ENCODE measurements around the gene FBXL20. TPM values are rescaled to one million over a fixed set of nuclear protein-coding genes. Genes with fewer than 3 reads are reported as not detected.
"Not testable (repeated sequence)": the region's sequence is repeated elsewhere in the genome, so short reads cannot be mapped to it uniquely, and the experiment has no call there.

Gene FBXL20
- polyA plus RNA-seq, 5 donors: 9.3 to 19.0 (median 15.6) TPM

DNA sequence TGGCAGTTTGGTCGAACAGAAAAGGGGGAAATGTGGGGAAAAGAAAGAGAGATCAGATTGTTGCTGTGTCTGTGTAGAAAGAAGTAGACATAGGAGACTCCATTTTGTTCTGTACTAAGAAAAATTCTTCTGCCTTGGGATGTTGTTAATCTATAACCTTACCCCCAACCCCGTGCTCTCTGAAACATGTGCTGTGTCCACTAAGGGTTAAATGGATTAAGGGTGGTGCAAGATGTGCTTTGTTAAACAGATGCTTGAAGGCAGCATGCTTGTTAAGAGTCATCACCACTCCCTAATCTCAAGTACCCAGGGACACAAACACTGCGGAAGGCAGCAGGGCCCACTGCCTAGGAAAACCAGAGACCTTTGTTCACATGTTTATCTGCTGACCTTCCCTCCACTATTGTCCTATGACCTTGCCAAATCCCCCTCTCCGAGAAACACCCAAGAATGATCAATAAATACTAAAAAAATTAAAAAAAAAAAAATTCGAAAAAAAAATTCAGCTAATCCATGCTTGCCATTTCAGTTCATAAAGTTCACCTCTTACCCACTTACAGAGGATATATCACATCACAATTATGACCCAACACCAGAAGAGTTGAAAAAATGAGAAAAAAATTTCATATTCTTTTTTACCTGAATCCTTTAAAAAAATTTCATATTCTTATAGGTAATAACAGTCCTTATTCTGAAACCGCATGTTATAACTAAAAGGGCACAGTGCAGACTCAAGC, 67.2 kb downstream of the FBXL20 start:
- DNase-seq: not testable (repeated sequence)

DNA sequence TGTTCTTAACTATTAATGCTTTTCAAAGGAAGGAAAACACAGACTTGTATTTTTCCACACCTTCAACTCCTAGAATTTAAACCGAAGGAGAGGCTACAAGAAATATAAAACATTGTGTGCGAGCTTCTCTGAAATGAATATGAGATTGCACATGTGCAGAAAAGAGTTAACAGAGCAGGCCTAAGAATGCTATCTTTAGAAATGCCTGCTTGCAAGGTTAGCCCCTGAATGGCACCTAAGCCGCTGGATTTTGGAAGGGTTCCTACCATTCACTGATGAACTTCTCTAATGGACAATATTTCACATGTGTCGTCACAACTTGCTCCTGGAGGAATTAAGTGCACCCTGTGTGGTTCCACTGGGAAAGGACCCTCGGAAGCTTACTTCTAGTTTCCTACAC, 69.3 kb downstream of the FBXL20 start:
- no peak for DNase-seq

DNA sequence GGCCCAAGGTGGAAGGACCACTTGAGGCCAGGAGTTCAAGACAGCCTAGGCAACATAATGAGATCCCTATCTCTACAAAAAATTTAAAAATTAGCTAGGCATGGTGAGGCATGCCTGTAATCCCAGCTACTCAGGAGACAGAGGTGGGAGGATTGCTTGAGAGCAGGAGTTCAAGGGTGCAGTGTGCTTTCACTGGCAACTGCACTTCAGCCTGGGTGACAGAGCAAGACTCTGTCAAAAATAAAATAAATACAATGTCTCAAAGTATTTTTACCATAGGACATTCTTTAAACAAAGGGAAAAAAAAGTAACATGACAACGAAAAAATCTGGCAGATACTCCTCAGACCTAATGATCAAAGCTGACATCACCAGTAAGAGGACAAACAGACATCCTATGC, 72.6 kb downstream of the FBXL20 start:
- DNase-seq: no peak

DNA sequence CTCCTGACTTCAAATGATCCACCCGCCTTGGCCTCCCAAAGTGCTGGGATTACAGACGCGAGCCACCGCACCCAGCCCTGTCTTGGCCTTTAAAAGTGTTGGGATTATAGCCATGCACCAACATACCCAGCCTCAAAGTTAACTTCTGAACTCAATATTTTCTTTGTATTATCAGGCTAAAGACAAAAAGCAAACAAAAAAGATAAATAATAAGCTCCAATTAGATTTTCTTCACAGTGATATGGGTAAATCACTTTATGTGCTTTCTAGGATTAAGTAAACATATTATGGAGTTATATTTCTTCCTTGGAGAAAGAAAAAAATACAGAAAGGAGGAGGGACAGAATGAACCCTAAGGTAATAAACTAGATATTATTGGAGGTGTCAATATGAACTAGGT, 74.3 kb downstream of the FBXL20 start:
- no peak for DNase-seq

DNA sequence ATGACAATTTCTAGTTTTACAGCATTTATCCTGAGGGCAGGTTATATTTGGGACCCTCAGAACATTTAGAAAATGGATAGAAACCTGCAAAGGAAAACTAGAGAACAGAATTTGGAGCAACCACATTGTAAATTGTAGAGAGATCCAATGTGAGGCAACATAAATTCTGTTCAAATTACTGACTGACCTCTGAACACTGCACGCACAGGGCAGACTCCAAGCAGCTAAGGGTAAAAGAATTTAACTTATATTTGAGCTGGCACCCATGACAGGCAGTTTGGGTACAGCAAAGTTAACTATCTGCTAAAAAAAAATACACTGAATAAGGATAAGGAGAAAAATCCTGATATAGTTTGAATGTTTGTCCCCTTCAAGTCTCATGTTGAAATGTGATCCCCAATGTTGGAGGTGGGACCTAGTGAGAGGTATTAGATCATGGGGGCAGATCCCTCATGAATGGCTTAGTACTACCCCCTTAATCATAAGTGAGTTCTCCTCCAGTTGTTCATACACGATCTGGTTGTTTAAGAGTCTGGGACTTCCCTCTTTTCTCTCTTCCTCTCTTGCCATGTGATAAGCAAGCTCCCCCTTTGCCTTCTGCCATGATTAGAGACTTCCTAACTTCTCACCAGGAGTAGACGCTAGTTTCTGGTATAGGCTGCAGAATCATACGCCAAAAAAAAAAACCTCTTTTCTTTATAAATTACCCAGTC, 75.7 kb downstream of the FBXL20 start:
- no peak for DNase-seq

DNA sequence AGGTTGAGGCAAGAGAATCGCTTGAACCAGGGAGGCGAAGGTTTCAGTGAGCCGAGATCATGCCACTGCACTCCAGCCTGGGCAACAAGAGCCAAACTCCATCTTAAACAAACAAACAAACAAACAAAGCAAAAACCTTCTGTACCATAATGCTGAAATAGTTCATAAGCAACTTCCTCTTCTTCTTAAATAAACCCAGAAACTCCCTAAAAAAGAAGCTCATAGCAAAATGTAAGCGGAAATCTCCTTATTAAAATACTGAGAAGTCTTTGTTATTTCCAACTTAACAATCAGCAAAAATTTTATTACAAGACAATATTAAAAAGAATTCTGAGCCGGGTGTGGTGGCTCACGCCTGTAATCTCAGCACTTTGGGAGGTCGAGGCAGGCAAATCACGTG, 82.8 kb downstream of the FBXL20 start:
- no peak for DNase-seq

DNA sequence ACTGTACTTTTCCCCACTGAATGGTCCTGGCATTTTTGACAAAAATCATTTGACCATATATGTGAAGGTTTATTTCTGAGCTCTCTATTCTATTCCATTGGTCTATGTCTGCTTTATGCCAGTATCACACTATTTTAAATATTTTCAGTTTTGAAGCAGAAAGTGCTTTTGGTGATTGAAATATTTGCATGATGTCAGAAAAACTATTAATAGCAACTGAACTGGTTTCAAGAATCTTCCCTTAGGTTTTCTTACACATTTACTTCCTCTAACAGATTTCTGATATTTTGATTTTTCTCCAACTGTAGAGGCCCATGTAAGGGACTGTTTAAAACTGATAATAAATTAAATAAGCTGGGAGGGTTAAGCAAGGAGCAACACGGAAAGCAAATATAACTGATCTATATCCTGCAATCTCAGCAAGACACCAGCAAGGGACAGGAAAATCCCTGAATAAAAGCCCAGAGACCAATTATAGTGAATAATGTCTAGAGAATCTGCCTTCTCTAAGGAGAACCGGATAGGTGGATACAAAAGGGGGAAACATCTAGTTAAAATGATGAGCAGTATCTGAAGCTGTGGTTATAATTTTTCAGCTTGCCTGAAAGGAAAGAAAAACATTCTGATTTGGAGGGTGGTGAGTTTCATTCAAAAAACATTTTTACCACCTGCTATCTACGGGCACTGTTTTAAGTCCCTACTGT, 94.8 kb downstream of the FBXL20 start:
- peak in 1 of 2 donors; percentile 8 for DNase-seq

DNA sequence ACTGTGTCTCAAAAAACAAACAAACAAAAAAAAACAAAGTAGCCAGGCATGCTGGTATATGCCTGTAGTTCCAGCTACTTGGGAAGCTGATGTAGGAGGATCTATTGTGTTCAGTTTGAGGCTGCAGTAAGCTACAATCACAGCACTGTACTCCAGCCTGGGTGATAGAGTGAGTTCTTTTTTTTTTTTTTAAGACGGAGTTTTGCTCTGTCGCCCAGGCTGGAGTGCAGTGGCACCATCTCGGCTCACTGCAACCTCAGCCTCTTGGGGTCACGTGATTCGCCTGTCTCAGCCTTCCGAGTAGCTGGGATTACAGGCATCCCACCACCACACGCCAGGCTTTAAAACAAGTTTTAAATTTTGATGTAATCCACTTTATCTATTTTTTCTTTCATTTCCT, 95.4 kb downstream of the FBXL20 start:
- no peak for DNase-seq

DNA sequence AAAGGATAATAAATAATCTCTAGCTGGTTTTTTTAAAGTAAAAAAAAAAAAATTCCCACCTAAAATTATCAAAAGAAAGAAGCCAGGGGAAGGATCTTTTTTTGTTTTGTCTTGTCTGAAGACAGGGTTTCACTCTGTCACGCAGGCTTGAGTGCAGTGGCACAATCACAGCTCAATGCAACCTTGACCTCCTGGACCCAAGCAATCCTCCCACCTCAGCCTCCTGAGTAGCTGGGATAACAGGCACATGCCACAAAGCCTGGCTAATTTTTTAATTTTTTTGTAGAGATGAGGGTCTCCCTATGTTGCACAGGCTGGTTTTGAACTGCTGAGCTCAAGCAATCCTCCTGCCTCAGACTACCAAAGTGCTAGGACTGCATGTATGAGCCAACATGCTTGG, 97.2 kb downstream of the FBXL20 start:
- no peak for DNase-seq

DNA sequence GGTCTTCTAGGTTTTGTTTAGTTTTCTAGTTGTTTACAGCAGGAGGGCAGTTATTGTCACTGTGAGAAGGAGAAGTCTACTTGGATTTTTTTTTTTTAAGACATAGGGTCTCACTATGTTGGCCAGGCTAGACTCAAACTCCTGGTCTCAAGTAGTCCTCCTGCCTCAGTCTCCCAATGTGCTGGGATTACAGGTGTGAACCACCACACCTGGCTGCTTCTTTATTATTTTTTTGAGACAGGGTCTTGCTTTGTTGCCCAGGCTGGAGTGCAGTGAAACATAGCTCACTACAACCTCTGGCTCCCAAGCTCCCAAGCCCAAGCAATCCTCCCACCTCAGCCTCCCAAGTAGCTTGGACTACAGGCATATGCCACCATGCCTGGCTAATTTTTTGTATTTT, 107.4 kb downstream of the FBXL20 start:
- DNase-seq: no peak

DNA sequence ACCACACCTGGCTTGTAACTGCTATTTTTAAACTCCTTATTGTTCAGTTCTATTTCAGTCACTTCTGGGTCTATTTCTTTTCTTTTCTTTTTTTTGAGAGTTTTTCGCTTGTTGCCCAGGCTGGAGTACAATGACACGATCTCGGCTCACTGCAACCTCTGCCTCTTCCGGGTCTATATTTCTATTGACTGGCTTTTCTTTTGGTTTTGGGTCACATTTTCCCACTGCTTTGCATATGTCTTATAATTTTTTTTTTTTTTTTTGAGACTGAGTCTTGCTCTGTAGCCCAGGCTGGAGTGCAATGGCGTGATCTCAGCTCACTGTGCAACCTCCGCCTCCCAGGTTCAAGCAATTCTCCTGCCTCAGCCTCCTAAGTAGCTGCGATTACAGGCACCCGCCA, 108.9 kb downstream of the FBXL20 start:
- not testable (repeated sequence) for DNase-seq

DNA sequence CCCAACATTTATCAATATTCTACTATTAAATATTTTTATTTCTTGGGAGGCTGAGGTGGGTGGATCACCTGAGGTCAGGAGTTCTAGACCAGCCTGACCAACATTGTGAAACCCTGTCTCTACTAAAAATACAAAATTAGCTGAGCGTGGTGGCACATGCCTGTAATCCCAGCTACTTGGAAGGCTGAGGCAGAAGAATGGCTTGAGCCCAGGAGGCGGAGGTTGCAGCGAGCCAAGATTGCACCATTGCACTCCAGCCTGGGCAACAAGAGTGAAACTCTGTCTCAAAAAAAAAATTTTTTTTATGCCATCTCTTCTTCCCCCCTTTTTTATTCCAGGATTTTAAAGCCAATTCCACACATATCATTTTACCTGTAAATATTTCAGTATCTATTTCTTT, 114.9 kb downstream of the FBXL20 start:
- not testable (repeated sequence) for DNase-seq

DNA sequence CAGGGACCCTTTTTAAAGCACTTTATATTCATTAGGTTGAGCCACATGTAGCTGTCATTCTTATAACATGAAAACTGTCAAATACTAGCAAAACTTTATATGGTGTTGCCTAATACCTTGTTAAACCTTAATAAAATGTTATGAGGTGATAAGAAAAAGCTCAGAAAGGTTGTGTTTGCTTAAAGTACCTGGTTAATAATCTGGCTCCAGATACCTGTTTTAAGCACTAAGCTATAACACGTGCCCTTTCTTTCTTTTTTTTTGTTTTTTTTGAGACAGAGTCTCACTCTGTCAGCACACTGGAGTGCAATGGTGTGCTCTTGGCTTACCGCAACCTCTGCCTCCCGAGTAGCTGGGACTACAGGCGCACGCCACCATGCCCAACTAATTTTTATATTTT, 116.7 kb downstream of the FBXL20 start:
- no peak for DNase-seq

DNA sequence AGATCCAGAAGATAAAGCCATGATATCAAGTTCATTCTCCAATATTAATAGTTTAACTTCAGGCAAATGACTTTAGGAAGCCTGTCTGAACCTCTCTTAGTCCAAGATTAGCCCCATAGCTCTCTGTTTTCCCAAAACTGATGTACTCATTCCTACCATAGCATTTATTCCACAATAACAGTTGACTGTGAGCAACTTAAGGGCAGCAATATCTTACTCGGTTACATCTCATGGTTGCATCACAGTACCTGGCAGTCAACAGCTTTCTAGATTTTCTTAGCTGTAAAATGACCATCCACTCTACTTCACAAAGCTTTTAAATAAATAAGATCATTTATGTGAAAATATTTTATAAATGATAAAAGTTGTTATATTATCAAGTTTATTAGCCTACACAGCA, 117.5 kb downstream of the FBXL20 start:
- no peak for DNase-seq

DNA sequence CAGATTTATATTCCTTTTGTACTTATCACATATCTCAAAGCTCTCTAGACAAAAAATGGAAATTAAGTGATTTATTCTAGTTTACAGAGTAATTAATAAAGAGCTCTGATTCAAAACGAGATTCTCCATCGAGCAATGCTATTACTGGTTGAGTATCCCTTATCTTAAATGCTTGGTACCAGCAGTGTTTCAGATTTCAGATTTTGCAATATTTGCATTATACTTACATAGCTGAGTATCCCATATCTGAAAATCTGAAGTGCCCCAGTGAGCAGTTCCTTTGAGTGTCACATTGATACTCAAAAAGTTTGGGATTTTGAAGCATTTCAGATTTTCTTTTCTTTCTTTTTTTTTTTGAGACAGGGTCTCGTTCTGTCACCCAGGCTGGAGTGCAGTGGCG, 118.3 kb downstream of the FBXL20 start:
- DNase-seq: no peak

DNA sequence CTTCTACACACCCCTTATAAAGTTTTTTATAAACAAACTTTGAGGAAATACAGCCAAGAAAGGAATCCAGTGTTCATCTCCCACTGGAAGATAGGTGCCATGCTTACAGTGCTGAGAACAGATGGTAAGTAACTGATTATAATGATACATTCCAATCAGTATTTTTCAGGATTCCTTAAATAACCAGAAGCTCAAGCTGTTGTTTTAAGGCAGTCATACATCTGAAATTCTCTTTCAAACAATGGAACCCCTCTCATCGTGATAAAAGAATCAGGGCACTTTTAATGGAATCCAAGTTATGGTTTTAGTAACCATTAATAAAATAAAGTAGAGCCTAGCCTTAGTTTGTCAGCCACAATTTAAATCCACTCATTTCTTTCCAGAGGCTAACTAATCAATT, 119.6 kb downstream of the FBXL20 start:
- DNase-seq: no peak

DNA sequence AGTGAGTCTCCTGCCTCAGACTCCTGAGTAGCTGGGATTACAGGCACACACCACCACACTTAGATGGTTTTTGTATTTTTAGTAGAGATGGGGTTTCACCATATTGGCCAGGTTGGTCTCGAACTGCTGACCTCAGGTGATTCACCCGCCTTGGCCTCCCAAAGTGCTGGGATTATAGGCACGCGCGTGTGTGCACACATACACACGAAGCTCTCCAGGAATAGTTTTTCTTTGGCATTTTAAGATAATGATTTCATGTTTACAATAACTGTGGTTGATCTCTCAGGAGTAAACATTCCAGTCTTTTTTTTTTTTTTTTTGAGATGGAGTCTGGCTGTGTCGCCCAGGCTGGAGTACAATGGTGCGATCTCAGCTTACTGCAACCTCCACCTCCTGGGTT, 123.2 kb downstream of the FBXL20 start:
- not testable (repeated sequence) for DNase-seq

DNA sequence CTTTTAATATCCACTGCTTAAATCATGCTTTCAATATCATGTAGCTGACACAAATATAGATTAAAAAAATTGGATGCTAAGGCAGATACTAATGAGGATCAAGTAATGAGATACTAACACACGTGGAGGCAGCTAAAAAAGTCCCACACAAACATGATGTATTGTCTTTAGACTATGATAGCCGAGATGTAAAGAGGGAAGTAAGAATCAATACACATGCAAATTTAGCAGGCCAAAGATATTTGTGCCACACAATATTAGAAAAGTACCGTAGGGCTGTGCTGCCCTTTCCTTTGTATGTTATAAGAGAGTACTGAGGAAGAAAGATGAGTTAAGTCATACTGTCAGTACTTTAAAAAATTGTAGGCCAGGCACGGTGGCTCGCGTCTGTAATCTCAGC, 124.3 kb downstream of the FBXL20 start:
- DNase-seq: no peak

DNA sequence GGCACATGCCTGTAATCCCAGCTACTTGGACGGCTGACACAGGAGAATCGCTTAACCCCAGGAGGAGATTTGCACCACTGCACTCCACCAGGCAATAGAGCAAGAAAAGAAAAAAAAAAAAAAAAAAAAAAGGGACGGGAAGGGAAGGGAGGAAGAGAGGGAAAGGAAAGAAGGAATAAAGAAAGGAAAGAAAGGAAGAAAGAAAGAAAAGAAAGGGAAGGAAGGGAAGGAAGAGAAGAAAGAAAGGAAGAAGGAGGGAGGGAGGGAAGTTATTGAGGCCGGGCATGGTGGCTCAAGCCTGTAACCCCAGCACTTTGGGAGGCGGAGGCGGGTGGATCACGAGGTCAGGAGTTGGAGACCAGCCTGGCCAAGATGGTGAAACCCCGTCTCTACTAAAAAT, 125.3 kb downstream of the FBXL20 start:
- DNase-seq: no peak

DNA sequence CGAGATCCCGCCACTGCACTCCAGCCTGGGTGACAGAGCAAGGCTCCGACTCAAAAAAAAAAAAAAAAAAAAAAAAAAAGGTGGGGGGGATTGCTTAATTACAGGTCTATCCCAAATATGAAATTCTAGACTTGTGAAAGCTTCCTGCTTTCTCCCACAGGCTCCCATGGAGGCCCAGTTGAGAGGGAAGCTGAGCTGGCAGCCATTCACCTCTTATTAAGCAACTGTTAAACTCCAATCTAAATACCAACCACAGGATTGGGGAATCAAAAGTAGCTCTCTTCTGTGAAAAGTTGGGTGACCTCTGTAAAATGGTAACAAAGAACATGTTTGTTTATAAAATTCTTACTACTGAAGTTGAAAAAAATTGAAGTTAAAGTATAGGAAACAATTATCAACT, 129.9 kb downstream of the FBXL20 start:
- DNase-seq: no peak

DNA sequence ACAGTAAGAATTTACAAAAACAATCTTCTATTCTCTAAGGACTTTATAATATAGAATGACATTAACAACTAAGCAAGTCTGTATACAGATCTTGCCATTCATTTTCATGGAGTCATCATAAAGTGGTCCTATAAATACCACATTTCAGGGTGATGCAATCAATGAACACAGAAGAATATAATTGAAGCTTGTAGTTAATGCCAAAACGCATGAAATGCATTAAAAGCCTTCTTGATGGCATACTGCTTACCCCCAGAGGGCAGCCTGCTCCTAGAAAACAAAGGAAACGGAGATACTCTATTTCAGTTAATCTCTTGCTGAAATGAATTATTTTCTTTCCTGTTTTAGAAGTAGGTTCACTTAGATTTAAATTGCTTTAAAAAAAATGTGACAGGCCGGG, 130.5 kb downstream of the FBXL20 start:
- peak; percentile 32 to 41 for DNase-seq

DNA sequence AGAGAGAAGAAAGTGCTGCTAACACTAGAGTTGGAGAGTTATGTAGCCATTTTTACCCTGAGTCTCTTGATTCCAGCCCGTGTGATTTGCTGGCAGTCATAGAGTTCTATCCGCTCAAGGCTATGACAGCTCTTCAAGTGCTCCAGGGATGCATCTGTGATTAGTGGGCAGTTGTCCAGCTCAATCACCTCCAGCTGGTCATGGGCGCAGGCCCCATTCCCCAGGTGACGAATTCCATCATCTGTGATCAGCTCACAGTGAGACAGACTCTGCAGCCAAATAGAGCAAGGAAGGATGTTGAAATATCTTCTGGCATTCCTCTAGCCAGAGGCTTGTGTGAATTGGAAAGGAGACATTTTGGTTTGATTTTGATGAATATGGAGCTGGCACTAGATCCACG, 137.3 kb downstream of the FBXL20 start:
- DNase-seq: no peak

DNA sequence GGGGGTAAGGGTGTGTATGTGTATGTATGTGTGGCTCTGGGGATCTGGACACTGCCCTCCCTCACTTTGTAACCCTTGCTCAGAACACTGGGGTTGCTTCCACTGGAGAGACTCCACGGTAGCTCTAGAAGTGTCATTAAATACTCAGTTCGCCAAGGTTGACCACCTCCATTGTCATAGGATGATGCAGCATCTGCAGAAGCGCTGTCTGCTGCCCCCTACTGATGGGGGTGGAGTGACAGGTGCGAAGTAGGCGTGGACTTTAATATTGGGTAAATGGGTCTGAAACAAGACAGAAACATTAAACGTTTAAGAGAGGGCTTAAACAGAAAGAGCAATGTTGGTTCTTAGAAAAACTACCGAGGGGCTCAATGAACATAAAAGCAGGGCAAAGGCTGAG, 140.1 kb downstream of the FBXL20 start:
- DNase-seq: no peak
